ENCODE results near the gene PLXDC1. TPM values are rescaled to one million over a fixed set of nuclear protein-coding genes. Genes with fewer than 3 reads are reported as not detected.
A peak's percentile ranks its signal among the peaks of the same experiment; 100 is the strongest.
"Not testable (repeated sequence)": the region's sequence is repeated elsewhere in the genome, so short reads cannot be mapped to it uniquely, and the experiment has no call there.

Gene PLXDC1
- total RNA-seq, 3 donors from 2014 or later, result 2.4 to 10.9 (median 5.6) TPM

GRCh38 chr17:39028690-39029089 lies 122.7 kb downstream of the PLXDC1 start:
- no peak for ATAC-seq
- intact Hi-C loops (cut with DNase I, micrococcal nuclease), result no loop called here
- TF ChIP-seq CTCF (IDR thresholded peaks at IDR 0.05), result no peak
- Histone ChIP-seq H3K4me1 (ENCODE audit: low read depth) (peaks cover 11% of the 10 kb centered on the region), H3K4me3 (no peak overlapping the region), H3K36me3 (ENCODE audit: low read depth) (no peaks in the 10 kb centered on the region), H3K9me3 (no peaks in the 10 kb centered on the region)
- DNase-seq, result no peak

DNA sequence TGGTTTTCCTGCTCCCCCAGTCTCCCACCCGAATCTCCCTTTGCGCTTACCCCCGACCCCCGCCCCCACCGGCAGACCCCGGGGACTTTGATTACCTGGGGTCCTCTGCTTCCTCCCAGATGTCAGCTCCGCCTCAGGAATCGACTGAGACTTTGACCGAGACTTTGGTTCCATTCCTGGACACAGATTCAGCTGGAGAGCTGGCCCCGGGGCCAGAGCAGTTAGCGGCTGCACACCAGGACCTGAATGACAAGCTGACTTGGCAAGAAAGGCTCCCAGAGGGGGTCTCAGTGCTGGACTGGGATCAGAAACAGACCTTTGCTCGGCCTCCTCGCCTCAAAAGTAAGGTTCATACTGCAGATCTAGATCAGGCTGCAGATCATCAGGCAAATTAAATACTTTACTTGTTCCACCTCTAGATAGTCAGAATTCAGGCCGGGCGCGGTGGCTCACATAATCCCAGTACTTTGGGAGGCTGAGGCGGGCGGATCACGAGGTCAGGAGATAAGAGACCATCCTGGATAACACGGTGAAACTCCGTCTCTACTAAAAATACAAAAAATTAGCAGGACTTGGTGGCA lies 123.9 kb downstream of the PLXDC1 start:
- no peak for TF ChIP-seq CTCF (IDR thresholded peaks at IDR 0.05)

DNA sequence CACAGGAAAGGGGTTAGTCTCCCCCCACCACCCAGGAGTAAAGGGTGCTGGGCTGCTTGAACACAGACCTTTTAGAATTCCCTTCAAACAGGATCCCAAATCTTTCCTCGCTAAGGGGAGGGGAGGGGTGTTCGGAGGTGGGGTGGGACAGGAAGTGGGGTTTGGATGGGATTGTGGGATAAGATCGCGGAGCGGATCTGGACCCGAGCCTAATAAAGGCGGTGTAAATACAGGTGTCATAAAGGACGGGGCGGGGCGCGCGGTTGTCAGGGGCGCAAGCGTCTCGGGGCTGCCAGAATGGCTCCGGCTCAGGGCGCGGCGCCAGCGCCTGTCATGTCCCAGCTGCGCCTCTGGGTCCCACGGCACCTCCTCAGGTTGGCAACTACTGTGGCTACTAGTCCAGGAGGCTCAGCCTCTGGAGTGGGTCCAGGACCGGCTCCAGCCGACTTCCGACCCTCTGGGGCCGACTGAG lies 124.4 kb downstream of the PLXDC1 start:
- intact Hi-C loops (cut with DNase I, micrococcal nuclease), result no loop called here
- H3K9me3 ChIP-seq, result no peaks in the 10 kb centered on the region
- peaks cover 11% of the 10 kb centered on the region for H3K4me1 ChIP-seq (ENCODE audit: low read depth)
- no peak overlapping the region for H3K4me3 ChIP-seq
- DNase-seq (peak; percentile 72 to 79 (median 79)), ATAC-seq (peak; percentile 91)
- TF ChIP-seq CTCF (IDR thresholded peaks at IDR 0.05), result no peak
- no peaks in the 10 kb centered on the region for H3K36me3 ChIP-seq (ENCODE audit: low read depth)

More for the DNA sequence above, 123.9 kb downstream of the PLXDC1 start:
- intact Hi-C loops (cut with DNase I, micrococcal nuclease), result no loop called here
- no peak for DNase-seq
- ATAC-seq, result no peak
- peaks cover 11% of the 10 kb centered on the region for H3K4me1 ChIP-seq (ENCODE audit: low read depth)
- H3K9me3 ChIP-seq, result no peaks in the 10 kb centered on the region
- H3K36me3 ChIP-seq (ENCODE audit: low read depth), result no peaks in the 10 kb centered on the region
- no peak overlapping the region for H3K4me3 ChIP-seq

DNA sequence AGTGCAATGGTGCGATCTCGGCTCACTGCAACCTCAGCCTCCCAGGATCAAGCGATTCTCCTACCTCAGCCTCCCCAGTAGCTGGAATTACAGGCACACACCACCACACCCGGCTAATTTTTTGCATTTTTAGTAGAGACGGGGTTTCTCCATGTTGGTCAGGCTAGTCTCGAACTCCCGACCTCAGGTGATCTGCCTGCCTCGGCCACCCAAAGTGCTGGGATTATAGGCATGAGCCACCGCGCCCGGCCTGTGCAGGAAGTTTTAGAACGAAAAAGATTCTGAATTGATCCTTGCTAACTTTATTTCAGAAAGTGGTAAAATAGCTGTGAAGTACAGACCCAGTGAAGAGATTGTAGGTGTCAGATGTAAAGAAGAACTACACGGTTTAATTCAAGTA lies 125.1 kb downstream of the PLXDC1 start:
- DNase-seq; H3K9me3 ChIP-seq; H3K4me3 ChIP-seq; ATAC-seq; H3K36me3 ChIP-seq (ENCODE audit: low read depth); intact Hi-C loops (cut with DNase I, micrococcal nuclease): not testable (repeated sequence)
- peaks cover 11% of the 10 kb centered on the region for H3K4me1 ChIP-seq (ENCODE audit: low read depth)

DNA sequence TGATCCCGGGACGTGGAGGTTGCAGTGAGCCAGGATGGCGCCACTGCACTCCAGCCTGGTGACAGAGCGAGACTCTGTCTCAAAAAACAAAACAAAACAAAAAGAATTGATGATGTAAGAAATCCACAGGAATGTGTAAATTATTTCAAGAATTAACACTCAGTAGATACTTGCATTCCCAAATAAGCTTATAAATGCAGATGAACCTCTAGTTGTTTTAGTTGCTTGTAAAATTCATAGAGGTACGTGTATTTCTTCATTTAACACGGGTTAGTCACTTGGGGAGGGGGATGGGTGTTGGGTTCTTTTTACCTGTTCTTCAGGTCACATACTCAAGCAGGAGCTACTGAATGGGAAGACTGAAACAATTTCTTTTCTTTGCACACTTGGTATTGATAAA lies 128.5 kb downstream of the PLXDC1 start:
- Histone ChIP-seq H3K9me3 (no peaks in the 10 kb centered on the region), H3K4me1 (ENCODE audit: low read depth) (peaks cover 15% of the 10 kb centered on the region), H3K36me3 (ENCODE audit: low read depth) (no peaks in the 10 kb centered on the region), H3K4me3 (no peak overlapping the region)
- intact Hi-C loops (cut with DNase I, micrococcal nuclease), result no loop called here
- TF ChIP-seq CTCF (IDR thresholded peaks at IDR 0.05), result no peak
- ATAC-seq (no peak), DNase-seq (no peak)

GRCh38 chr17:39020037-39020436 lies 131.4 kb downstream of the PLXDC1 start:
- H3K9me3 ChIP-seq; intact Hi-C loops (cut with DNase I, micrococcal nuclease); DNase-seq; ATAC-seq; H3K4me1 ChIP-seq (ENCODE audit: low read depth); H3K36me3 ChIP-seq (ENCODE audit: low read depth); H3K4me3 ChIP-seq: not testable (repeated sequence)
